IMR-90 (cell line): ENCODE results near the gene RAD51B. TPM values are rescaled to one million over a fixed set of nuclear protein-coding genes. Genes with fewer than 3 reads are reported as not detected.

Experiments used
- ATAC-seq: fragments of 200-7000 bp; cut with Tn5 transposase; 2 replicates; pipeline ENCODE4 v1.9.1; 2020; ENCODE audit warnings: low read depth, mild to moderate bottlenecking, moderate library complexity
- BruUV-seq: library from RNA; stranded (reverse); fragments of 400-500 nt; replicated peaks from 2 replicates; lab custom pipeline; 2021; lab: Mats Ljungman, UMichigan
- CTCF ChIA-PET: fragments of 300-600 bp; formaldehyde crosslinking; extraction: SDS; loops from one replicate; lab custom pipeline; 2021; ENCODE audit warnings: antibody characterized with exemption; lab: Yijun Ruan, JAX
- POLR2A ChIA-PET: fragments of 300-600 bp; sonication (Branson Sonifier 250); formaldehyde crosslinking; loops from one replicate; lab custom pipeline; 2022; ENCODE audit warnings: antibody characterized with exemption; ENCODE audit not compliant: unreplicated experiment; lab: Charles Lee
- DNase-seq: peaks from one replicate; pipeline ENCODE4 v3.0.0; 2013
- H2AFZ ChIP-seq: replicated peaks from 2 replicates; pipeline ENCODE3; 2013; ENCODE audit warnings: low read length, mild to moderate bottlenecking; ENCODE audit not compliant: poor library complexity
- H2AK5ac ChIP-seq: 2 replicates; pipeline ENCODE4 v1.6.1; 2013; ENCODE audit warnings: low read depth, low read length, inconsistent platforms
- H2AK9ac ChIP-seq: replicated peaks from 2 replicates; pipeline ENCODE3; 2013; ENCODE audit warnings: mild to moderate bottlenecking, low read depth, low read length, moderate library complexity; ENCODE audit not compliant: poor library complexity
- H2BK120ac ChIP-seq: 2 replicates; pipeline ENCODE4 v1.6.1; 2013; ENCODE audit warnings: low read depth, low read length, inconsistent platforms
- H2BK15ac ChIP-seq: 3 replicates; pipeline ENCODE4 v1.6.1; 2013; ENCODE audit warnings: low read depth, low read length, inconsistent platforms
- H2BK20ac ChIP-seq: 2 replicates; pipeline ENCODE4 v1.6.1; 2013; ENCODE audit warnings: low read depth, mild to moderate bottlenecking, inconsistent platforms, low read length, moderate library complexity
- H2BK5ac ChIP-seq: 2 replicates; pipeline ENCODE4 v1.6.1; 2013; ENCODE audit warnings: mild to moderate bottlenecking, low read depth, low read length, inconsistent platforms; ENCODE audit not compliant: poor library complexity, severe bottlenecking
- H3K14ac ChIP-seq: replicated peaks from 2 replicates; pipeline ENCODE4 v1.6.1; 2013; ENCODE audit warnings: low read depth, low read length, inconsistent platforms
- H3K18ac ChIP-seq: 2 replicates; pipeline ENCODE4 v1.6.1; 2013; ENCODE audit warnings: low read depth, low read length, control low read depth
- H3K23ac ChIP-seq: 2 replicates; pipeline ENCODE4 v1.6.1; 2013; ENCODE audit warnings: low read depth, low read length, inconsistent platforms
- H3K27ac ChIP-seq: 2 replicates; pipeline ENCODE4 v1.5.1; 2013; ENCODE audit warnings: mild to moderate bottlenecking, control low read depth, low read length; ENCODE audit not compliant: insufficient read depth
- H3K27me3 ChIP-seq: 2 replicates; pipeline ENCODE4 v1.6.1; 2013; ENCODE audit warnings: low read length; ENCODE audit not compliant: control insufficient read depth, insufficient read depth
- H3K36me3 ChIP-seq: 2 replicates; pipeline ENCODE4 v1.6.1; 2013; ENCODE audit warnings: low read length, mixed read lengths; ENCODE audit not compliant: control insufficient read depth, insufficient read depth
- H3K4ac ChIP-seq: 2 replicates; pipeline ENCODE4 v1.6.1; 2013; ENCODE audit warnings: low read depth, low read length, inconsistent platforms
- H3K4me1 ChIP-seq: 2 replicates; pipeline ENCODE4 v1.6.1; 2013; ENCODE audit warnings: low read length, mixed read lengths; ENCODE audit not compliant: control insufficient read depth, insufficient read depth
- H3K4me2 ChIP-seq: 2 replicates; pipeline ENCODE4 v1.6.1; 2013; ENCODE audit warnings: low read depth, mild to moderate bottlenecking, control low read depth, low read length, moderate library complexity
- H3K4me3 ChIP-seq: 2 replicates; pipeline ENCODE4 v1.5.1; 2013; ENCODE audit warnings: low read depth, mild to moderate bottlenecking, control low read depth, low read length, moderate library complexity; ENCODE audit not compliant: insufficient read depth
- H3K56ac ChIP-seq: 2 replicates; pipeline ENCODE4 v1.6.1; 2013; ENCODE audit warnings: low read length, inconsistent platforms; ENCODE audit not compliant: insufficient read depth; ENCODE audit errors: extremely low read depth
- H3K79me1 ChIP-seq, 2 experiments: 2 replicates each; pipeline ENCODE4 v1.6.1; 2013; ENCODE audit warnings: low read length in 2 of 2, inconsistent platforms in 1 of 2, low read depth in 1 of 2
- H3K9ac ChIP-seq: 2 replicates; pipeline ENCODE4 v1.6.1; 2013; ENCODE audit warnings: low read depth, low read length, control low read depth
- H3K9me1 ChIP-seq: 2 replicates; pipeline ENCODE4 v1.6.1; 2013; ENCODE audit warnings: low read length, inconsistent platforms; ENCODE audit not compliant: insufficient read depth
- H3K9me3 ChIP-seq: 2 replicates; pipeline ENCODE4 v1.6.1; 2013; ENCODE audit warnings: low read length; ENCODE audit not compliant: control insufficient read depth, insufficient read depth
- H4K20me1 ChIP-seq: 2 replicates; pipeline ENCODE4 v1.6.1; 2013; ENCODE audit warnings: low read length, inconsistent platforms; ENCODE audit not compliant: insufficient read depth
- H4K5ac ChIP-seq: 2 replicates; pipeline ENCODE4 v1.6.1; 2013; ENCODE audit warnings: mild to moderate bottlenecking, low read depth, low read length, control low read depth
- H4K8ac ChIP-seq, 2 experiments: 2 replicates each; pipeline ENCODE4 v1.6.1; 2013; ENCODE audit warnings: low read depth in 2 of 2, low read length in 2 of 2, control low read depth in 1 of 2, inconsistent platforms in 1 of 2
- H4K91ac ChIP-seq: 2 replicates; pipeline ENCODE4 v1.6.1; 2013; ENCODE audit warnings: low read depth, low read length, inconsistent platforms; ENCODE audit not compliant: insufficient read depth
- BHLHE40 ChIP-seq: fragments of 150-350 bp; IDR thresholded peaks from 2 replicates; pipeline ENCODE4 v1.6.1; 2016; ENCODE audit warnings: mild to moderate bottlenecking, low read depth, low read length
- CEBPB ChIP-seq: IDR thresholded peaks from 2 replicates; pipeline ENCODE4 v1.6.1; 2012; ENCODE audit warnings: low read depth, low read length, improper control_type of control experiment
- CHD1 ChIP-seq: IDR thresholded peaks from 2 replicates; pipeline ENCODE4 v1.6.1; 2012; ENCODE audit warnings: low read depth, low read length, improper control_type of control experiment
- FOS ChIP-seq: fragments of 150-350 bp; IDR thresholded peaks from 2 replicates; pipeline ENCODE4 v1.6.1; 2016; ENCODE audit warnings: low read depth, low read length
- MAFK ChIP-seq: IDR thresholded peaks from 2 replicates; pipeline ENCODE4 v1.6.1; 2012; ENCODE audit warnings: low read depth, low read length, improper control_type of control experiment
- MAZ ChIP-seq: IDR thresholded peaks from 2 replicates; pipeline ENCODE4 v1.6.1; 2012; ENCODE audit warnings: low read depth, mild to moderate bottlenecking, low read length, improper control_type of control experiment, moderate library complexity, borderline replicate concordance
- MXI1 ChIP-seq: IDR thresholded peaks from 2 replicates; pipeline ENCODE4 v1.6.1; 2012; ENCODE audit warnings: low read depth, mild to moderate bottlenecking, low read length, moderate library complexity, borderline replicate concordance
- NFE2L2 ChIP-seq: fragments of 150-350 bp; IDR thresholded peaks from 2 replicates; pipeline ENCODE4 v1.6.1; 2016; ENCODE audit warnings: low read depth, mild to moderate bottlenecking, low read length
- POLR2A ChIP-seq: IDR thresholded peaks from 2 replicates; pipeline ENCODE4 v1.6.1; 2012; ENCODE audit warnings: mild to moderate bottlenecking, low read depth, low read length
- RAD21 ChIP-seq: IDR thresholded peaks from 2 replicates; pipeline ENCODE4 v1.6.1; 2012; ENCODE audit warnings: low read length, improper control_type of control experiment
- RCOR1 ChIP-seq: IDR thresholded peaks from 2 replicates; pipeline ENCODE4 v1.6.1; 2012; ENCODE audit warnings: mild to moderate bottlenecking, low read length, improper control_type of control experiment; ENCODE audit not compliant: insufficient replicate concordance
- RFX5 ChIP-seq: IDR thresholded peaks from 2 replicates; pipeline ENCODE4 v1.8.0; 2012; ENCODE audit warnings: low read depth, mild to moderate bottlenecking, low read length, moderate library complexity
- SMC3 ChIP-seq: fragments of 150-350 bp; IDR thresholded peaks from 2 replicates; pipeline ENCODE4 v1.6.1; 2016; ENCODE audit warnings: low read depth, mild to moderate bottlenecking, antibody characterized with exemption, low read length, moderate library complexity
- WGBS, 2 experiments: methylation state at CpG; one replicate each; pipeline versions ENCODE4 v1.1.5 to v1.1.7; 2013; ENCODE audit warnings: missing lambda C conversion rate in 2 of 2; ENCODE audit not compliant: insufficient read length in 1 of 2; ENCODE audit errors: extremely low coverage in 2 of 2; 5-methylcytosine and 5-hydroxymethylcytosine counted together
- dilution Hi-C: fragments of 300-500 bp; cut with HindIII; formaldehyde crosslinking; loops from one replicate; pipeline ENCODE4 v1.14.3; 2018; ENCODE audit warnings: low sequenced_read_pairs; ENCODE audit not compliant: unreplicated experiment
- in situ Hi-C: fragments of 300-500 bp; cut with MboI; formaldehyde crosslinking; loops from 3 replicates; pipeline ENCODE4 v1.14.3; 2019; ENCODE audit warnings: low sequenced_read_pairs, inconsistent platforms, mixed read lengths
- intact Hi-C: fragments of 100-400 bp; cut with micrococcal nuclease; formaldehyde crosslinking; loops from 2 replicates; pipeline ENCODE4 v1.10.0; 2022
- polyA plus RNA-seq, 3 experiments: library from polyadenylated mRNA; depleted of rRNA; stranded (reverse); fragments of >200 nt; gene quantifications; 2 replicates each; pipeline ENCODE4 v1.2.3, GENCODE V29; 2012; ENCODE audit warnings: low replicate concordance in 1 of 3
- total RNA-seq: library from RNA; depleted of rRNA; stranded (reverse); fragments of >200 nt; gene quantifications from 2 replicates; pipeline ENCODE4 v1.2.3, GENCODE V29; 2012
- TF ChIP-seq, protein P1 (sequence below): fragments of 150-350 bp; IDR thresholded peaks from 2 replicates; pipeline ENCODE4 v1.6.1; 2017; ENCODE audit warnings: mild to moderate bottlenecking, antibody characterized with exemption, low read length, low read depth
- TF ChIP-seq, protein P2 (sequence below): conservative IDR thresholded peaks from 2 replicates; pipeline ENCODE4 v1.5.1; 2012; ENCODE audit warnings: mild to moderate bottlenecking, low read depth, low read length, improper control_type of control experiment
- TF ChIP-seq, protein P3 (sequence below): fragments of 150-350 bp; IDR thresholded peaks from 2 replicates; pipeline ENCODE4 v1.6.1; 2016; ENCODE audit warnings: low read depth, mild to moderate bottlenecking, low read length, moderate library complexity, borderline replicate concordance

The RAD51B gene
- total and polyA plus RNA-seq, 2 of the 4 experiments (the other 2 are of a cell fraction) = 5.1 to 18.8 TPM

DNA sequence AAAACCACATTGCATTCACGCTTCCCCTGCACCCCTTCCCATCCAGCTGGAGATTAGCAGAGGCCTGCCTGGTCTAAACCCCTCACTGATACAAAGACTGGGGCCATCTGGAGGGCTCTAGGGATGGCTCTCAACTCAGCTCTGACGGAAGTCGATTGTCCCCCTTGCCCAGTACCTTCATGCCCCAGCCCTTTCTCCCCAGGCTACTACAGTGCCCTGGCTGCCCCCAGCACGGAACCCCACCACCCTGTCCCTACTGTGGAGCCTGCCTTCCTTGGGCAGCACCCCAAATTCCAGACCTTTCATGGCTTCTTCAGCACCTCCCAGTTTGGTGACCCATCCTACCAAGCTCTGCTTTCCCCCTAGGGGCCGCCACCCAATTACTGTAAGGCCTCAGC lies 947.7 kb downstream of the RAD51B start:
- no peak overlapping the region for H3K14ac ChIP-seq
- H3K9ac ChIP-seq = no peak overlapping the region
- no peaks in the 10 kb centered on the region for H3K36me3 ChIP-seq
- intact Hi-C loops (no loop called here), dilution Hi-C loops (no loop called here), in situ Hi-C loops (no loop called here)
- no peak overlapping the region for H4K91ac ChIP-seq
- ATAC-seq (no peak), DNase-seq (no peak)
- H3K9me1 ChIP-seq = peaks cover 7% of the 10 kb centered on the region; the same call in 1 of the 2 replicates
- H2AK5ac ChIP-seq = 0 out of 2 replicates have a peak overlapping the region, but pooled peaks have one; percentile 62
- no peak overlapping the region for H4K8ac ChIP-seq
- H2BK120ac ChIP-seq = no peak overlapping the region
- no peaks in the 10 kb centered on the region for H3K79me1 ChIP-seq
- H2BK5ac ChIP-seq = no peak overlapping the region
- CTCF ChIA-PET = no interaction called here
- WGBS, 2 experiments = 86% methylated on average over 1 of the region's 5 CpGs; no CpG with 5 or more reads in 1 of the 2 experiments
- H3K4me2 ChIP-seq = no peak overlapping the region
- H2BK20ac ChIP-seq = no peak overlapping the region
- H3K23ac ChIP-seq = no peak overlapping the region
- no peaks in the 10 kb centered on the region; the same call in 1 of the 2 replicates for H3K27me3 ChIP-seq
- no peak overlapping the region for H3K4ac ChIP-seq
- POLR2A ChIA-PET = no interaction called here
- H3K9me3 ChIP-seq = no peaks in the 10 kb centered on the region
- no peak overlapping the region for H2AFZ ChIP-seq
- no peak overlapping the region for H3K18ac ChIP-seq
- no peak overlapping the region for H2BK15ac ChIP-seq
- BruUV-seq = no TSS peak
- no peak overlapping the region for H3K27ac ChIP-seq
- no peak overlapping the region for H3K56ac ChIP-seq
- TF ChIP-seq, protein P1, sequence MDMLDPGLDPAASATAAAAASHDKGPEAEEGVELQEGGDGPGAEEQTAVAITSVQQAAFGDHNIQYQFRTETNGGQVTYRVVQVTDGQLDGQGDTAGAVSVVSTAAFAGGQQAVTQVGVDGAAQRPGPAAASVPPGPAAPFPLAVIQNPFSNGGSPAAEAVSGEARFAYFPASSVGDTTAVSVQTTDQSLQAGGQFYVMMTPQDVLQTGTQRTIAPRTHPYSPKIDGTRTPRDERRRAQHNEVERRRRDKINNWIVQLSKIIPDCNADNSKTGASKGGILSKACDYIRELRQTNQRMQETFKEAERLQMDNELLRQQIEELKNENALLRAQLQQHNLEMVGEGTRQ = no peak
- no peak for TF ChIP-seq MXI1
- TF ChIP-seq BHLHE40 = no peak
- no peak for TF ChIP-seq MAFK
- TF ChIP-seq MAZ = no peak
- no peak for TF ChIP-seq RFX5
- TF ChIP-seq CEBPB = no peak
- TF ChIP-seq RAD21 = no peak
- TF ChIP-seq RCOR1 = no peak
- TF ChIP-seq SMC3 = no peak
- no peak for TF ChIP-seq FOS
- TF ChIP-seq NFE2L2 = no peak
- TF ChIP-seq, protein P2, sequence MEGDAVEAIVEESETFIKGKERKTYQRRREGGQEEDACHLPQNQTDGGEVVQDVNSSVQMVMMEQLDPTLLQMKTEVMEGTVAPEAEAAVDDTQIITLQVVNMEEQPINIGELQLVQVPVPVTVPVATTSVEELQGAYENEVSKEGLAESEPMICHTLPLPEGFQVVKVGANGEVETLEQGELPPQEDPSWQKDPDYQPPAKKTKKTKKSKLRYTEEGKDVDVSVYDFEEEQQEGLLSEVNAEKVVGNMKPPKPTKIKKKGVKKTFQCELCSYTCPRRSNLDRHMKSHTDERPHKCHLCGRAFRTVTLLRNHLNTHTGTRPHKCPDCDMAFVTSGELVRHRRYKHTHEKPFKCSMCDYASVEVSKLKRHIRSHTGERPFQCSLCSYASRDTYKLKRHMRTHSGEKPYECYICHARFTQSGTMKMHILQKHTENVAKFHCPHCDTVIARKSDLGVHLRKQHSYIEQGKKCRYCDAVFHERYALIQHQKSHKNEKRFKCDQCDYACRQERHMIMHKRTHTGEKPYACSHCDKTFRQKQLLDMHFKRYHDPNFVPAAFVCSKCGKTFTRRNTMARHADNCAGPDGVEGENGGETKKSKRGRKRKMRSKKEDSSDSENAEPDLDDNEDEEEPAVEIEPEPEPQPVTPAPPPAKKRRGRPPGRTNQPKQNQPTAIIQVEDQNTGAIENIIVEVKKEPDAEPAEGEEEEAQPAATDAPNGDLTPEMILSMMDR = no peak
- no peak for TF ChIP-seq POLR2A
- no peak for TF ChIP-seq CHD1
- TF ChIP-seq, protein P3, sequence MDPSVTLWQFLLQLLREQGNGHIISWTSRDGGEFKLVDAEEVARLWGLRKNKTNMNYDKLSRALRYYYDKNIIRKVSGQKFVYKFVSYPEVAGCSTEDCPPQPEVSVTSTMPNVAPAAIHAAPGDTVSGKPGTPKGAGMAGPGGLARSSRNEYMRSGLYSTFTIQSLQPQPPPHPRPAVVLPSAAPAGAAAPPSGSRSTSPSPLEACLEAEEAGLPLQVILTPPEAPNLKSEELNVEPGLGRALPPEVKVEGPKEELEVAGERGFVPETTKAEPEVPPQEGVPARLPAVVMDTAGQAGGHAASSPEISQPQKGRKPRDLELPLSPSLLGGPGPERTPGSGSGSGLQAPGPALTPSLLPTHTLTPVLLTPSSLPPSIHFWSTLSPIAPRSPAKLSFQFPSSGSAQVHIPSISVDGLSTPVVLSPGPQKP = no peak
- no peak overlapping the region for H3K4me3 ChIP-seq
- no peaks in the 10 kb centered on the region for H4K20me1 ChIP-seq
- H3K4me1 ChIP-seq = peaks cover 13% of the 10 kb centered on the region
- no peak overlapping the region for H2AK9ac ChIP-seq
- no peak overlapping the region for H4K5ac ChIP-seq
